Muscle of arm (tissue), 14 donors: ENCODE measurements around the gene PRKAR2A. TPM values are rescaled to one million over a fixed set of nuclear protein-coding genes. Genes with fewer than 3 reads are reported as not detected.

Source experiments
- DNase-seq: peaks from one replicate; pipeline ENCODE4 v3.0.0-alpha.2; 2013
- long read RNA-seq, 11 donors: transcript quantifications; one replicate each; lab custom pipeline, GENCODE V29; 2026
- polyA plus RNA-seq, 12 donors: library from polyadenylated mRNA; unstranded; fragments of 120-200 nt; gene quantifications; one replicate each; pipeline ENCODE4 v1.2.1, GENCODE V29; 2013; ENCODE audit not compliant: insufficient read length in 12 of 12

Gene PRKAR2A
- 100 to 1,000 TPM in 1 of 12 donors, 10 to 100 TPM in 11; 36.0 to 214 (median 44.3) TPM for polyA plus RNA-seq
- long read RNA-seq, donor 1, full-length matches to known transcripts: 6 of 80 reads
- long read RNA-seq, donor 1, partial matches to known transcripts: 33 of 80 reads
- long read RNA-seq, donor 1, other reads (novel, unspliced or antisense): 41 of 80 reads
- long read RNA-seq, donor 2, full-length matches to known transcripts: 5 of 5 reads
- long read RNA-seq, donor 2, partial matches to known transcripts: 0 of 5 reads
- long read RNA-seq, donor 2, other reads (novel, unspliced or antisense): 0 of 5 reads
- long read RNA-seq, donor 3, full-length matches to known transcripts: 5 of 39 reads
- long read RNA-seq, donor 3, partial matches to known transcripts: 34 of 39 reads
- long read RNA-seq, donor 3, other reads (novel, unspliced or antisense): 0 of 39 reads
- long read RNA-seq, donor 4: 0 reads
- long read RNA-seq, donor 5, full-length matches to known transcripts: 7 of 7 reads
- long read RNA-seq, donor 5, partial matches to known transcripts: 0 of 7 reads
- long read RNA-seq, donor 5, other reads (novel, unspliced or antisense): 0 of 7 reads
- long read RNA-seq, donor 6, full-length matches to known transcripts: 3 of 3 reads
- long read RNA-seq, donor 6, partial matches to known transcripts: 0 of 3 reads
- long read RNA-seq, donor 6, other reads (novel, unspliced or antisense): 0 of 3 reads
- long read RNA-seq, donor 7, full-length matches to known transcripts: 5 of 5 reads
- long read RNA-seq, donor 7, partial matches to known transcripts: 0 of 5 reads
- long read RNA-seq, donor 7, other reads (novel, unspliced or antisense): 0 of 5 reads
- long read RNA-seq, donor 8, full-length matches to known transcripts: 7 of 7 reads
- long read RNA-seq, donor 8, partial matches to known transcripts: 0 of 7 reads
- long read RNA-seq, donor 8, other reads (novel, unspliced or antisense): 0 of 7 reads
- long read RNA-seq, donor 9, full-length matches to known transcripts: 5 of 5 reads
- long read RNA-seq, donor 9, partial matches to known transcripts: 0 of 5 reads
- long read RNA-seq, donor 9, other reads (novel, unspliced or antisense): 0 of 5 reads
- long read RNA-seq, donor 10, full-length matches to known transcripts: 10 of 35 reads
- long read RNA-seq, donor 10, partial matches to known transcripts: 14 of 35 reads
- long read RNA-seq, donor 10, other reads (novel, unspliced or antisense): 11 of 35 reads
- long read RNA-seq, donor 11, full-length matches to known transcripts: 2 of 2 reads
- long read RNA-seq, donor 11, partial matches to known transcripts: 0 of 2 reads
- long read RNA-seq, donor 11, other reads (novel, unspliced or antisense): 0 of 2 reads

- DNase-seq: peak; percentile 94
These were observed at the start of gene PRKAR2A for GRCh38 chr3:48847504-48848423. PRKAR2A (minus strand) TSS chr3:48847874; CDS start chr3:48847596, 278 bp downstream.

- no peak for DNase-seq
These were observed 49.3 kb upstream of the PRKAR2A start for GRCh38 chr3:48896936-48897335.

GRCh38 chr3:48894516-48894915 lies 46.8 kb upstream of the PRKAR2A start:
- DNase-seq: no peak

- no peak for DNase-seq
These were observed 43.9 kb upstream of the PRKAR2A start for GRCh38 chr3:48891606-48892005.

- DNase-seq: no peak
These were observed 38.1 kb upstream of the PRKAR2A start for GRCh38 chr3:48885753-48886152.

- DNase-seq: no peak
These were observed 34.0 kb upstream of the PRKAR2A start for GRCh38 chr3:48881652-48882114.

- DNase-seq: no peak
These were observed 33.3 kb upstream of the PRKAR2A start for GRCh38 chr3:48881006-48881405.

GRCh38 chr3:48879994-48880377 lies 32.3 kb upstream of the PRKAR2A start:
- no peak for DNase-seq

- DNase-seq: no peak
These were observed 31.8 kb upstream of the PRKAR2A start for GRCh38 chr3:48879307-48879993.

- DNase-seq: no peak
These were observed 30.0 kb upstream of the PRKAR2A start for GRCh38 chr3:48877671-48878070.

- no peak for DNase-seq
These were observed 15.4 kb upstream of the PRKAR2A start for GRCh38 chr3:48863122-48863521.

- DNase-seq: no peak
These were observed 11.5 kb upstream of the PRKAR2A start for GRCh38 chr3:48859206-48859605.

- DNase-seq: no peak
These were observed 11.0 kb upstream of the PRKAR2A start for GRCh38 chr3:48858709-48859108.

GRCh38 chr3:48857641-48858040 lies 10.0 kb upstream of the PRKAR2A start:
- no peak for DNase-seq

- no peak for DNase-seq
These were observed 8.8 kb upstream of the PRKAR2A start for GRCh38 chr3:48856469-48856868.

- no peak for DNase-seq
These were observed 8.2 kb upstream of the PRKAR2A start for GRCh38 chr3:48855681-48856447.

- no peak for DNase-seq
These were observed 4.5 kb upstream of the PRKAR2A start for GRCh38 chr3:48852151-48852550.

GRCh38 chr3:48851407-48851806 lies 3.7 kb upstream of the PRKAR2A start:
- DNase-seq: no peak
